Choroid plexus epithelial cell (primary cell): ENCODE data around the gene MFSD6.
"Not testable (repeated sequence)": the region's sequence is repeated elsewhere in the genome, so short reads cannot be mapped to it uniquely, and the experiment has no call there.

Experiments used
- DNase-seq: peaks from one replicate; pipeline ENCODE4 v3.0.0-alpha.2; 2010; ENCODE audit warnings: low read depth
- H3K4me3 ChIP-seq: 2 replicates; pipeline ENCODE4 v1.5.1; 2011; ENCODE audit warnings: low read depth, mild to moderate bottlenecking, control low read depth, low read length, moderate library complexity
- TF ChIP-seq, protein P1 (sequence below): conservative IDR thresholded peaks from 2 replicates; pipeline ENCODE4 v1.5.1; 2011; ENCODE audit warnings: low read depth, mild to moderate bottlenecking, control low read depth, inconsistent platforms, low read length, moderate library complexity

Gene MFSD6

DNA sequence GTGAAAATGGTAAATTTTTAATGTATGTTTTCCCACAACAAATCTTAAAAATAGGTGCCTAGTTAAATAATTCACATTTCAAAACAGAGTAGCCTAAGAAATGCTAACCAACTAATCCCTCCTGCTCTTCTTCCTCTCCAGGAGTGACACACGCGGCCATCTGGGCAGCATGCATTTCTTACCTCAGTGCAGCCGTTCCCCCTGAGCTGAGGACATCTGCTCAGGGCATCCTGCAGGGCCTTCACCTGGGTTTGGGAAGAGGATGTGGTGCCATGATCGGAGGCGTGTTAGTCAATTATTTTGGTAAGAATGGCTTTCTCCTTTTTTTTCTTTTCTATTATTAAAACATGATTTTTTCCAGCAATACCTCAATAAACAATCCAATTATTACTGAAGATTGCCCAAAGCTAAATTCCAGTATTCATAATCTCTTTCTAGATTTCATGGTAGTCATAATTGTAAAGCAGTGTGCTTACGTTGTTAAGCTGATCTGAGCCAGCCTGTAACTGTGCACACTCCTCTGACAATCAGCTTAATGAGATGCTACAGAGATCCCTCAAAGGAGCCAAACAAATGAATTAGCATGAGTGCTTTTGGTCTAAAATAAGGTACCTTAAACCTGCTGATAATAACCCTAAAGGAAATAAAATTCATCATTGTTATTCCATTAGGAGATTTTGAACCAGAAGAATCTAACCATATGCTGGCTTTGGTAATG lies 80.5 kb downstream of the MFSD6 start:
- H3K4me3 ChIP-seq: no peak overlapping the region
- no peak for DNase-seq

DNA sequence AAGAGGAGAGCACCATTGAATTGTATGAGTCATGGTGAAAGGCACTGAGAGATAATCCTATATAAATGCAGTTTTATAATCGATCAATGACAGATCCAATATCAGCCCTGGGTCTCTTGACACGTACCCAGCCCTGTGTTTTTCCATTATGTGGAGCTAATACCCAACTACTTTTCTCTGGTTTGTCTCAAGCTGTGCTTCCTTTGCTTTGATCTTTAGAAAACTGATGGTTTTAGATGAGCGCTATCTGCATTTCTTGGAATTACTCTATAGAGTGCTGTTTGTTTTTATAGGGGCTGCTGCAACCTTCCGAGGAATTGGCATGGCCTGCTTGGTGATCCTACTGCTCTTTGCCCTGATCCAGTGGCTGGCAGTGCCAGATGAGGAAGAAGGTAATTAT lies 81.3 kb downstream of the MFSD6 start:
- no peak for DNase-seq
- H3K4me3 ChIP-seq: no peak overlapping the region
- TF ChIP-seq, protein P1, sequence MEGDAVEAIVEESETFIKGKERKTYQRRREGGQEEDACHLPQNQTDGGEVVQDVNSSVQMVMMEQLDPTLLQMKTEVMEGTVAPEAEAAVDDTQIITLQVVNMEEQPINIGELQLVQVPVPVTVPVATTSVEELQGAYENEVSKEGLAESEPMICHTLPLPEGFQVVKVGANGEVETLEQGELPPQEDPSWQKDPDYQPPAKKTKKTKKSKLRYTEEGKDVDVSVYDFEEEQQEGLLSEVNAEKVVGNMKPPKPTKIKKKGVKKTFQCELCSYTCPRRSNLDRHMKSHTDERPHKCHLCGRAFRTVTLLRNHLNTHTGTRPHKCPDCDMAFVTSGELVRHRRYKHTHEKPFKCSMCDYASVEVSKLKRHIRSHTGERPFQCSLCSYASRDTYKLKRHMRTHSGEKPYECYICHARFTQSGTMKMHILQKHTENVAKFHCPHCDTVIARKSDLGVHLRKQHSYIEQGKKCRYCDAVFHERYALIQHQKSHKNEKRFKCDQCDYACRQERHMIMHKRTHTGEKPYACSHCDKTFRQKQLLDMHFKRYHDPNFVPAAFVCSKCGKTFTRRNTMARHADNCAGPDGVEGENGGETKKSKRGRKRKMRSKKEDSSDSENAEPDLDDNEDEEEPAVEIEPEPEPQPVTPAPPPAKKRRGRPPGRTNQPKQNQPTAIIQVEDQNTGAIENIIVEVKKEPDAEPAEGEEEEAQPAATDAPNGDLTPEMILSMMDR: no peak

More for the DNA sequence above, 80.5 kb downstream of the MFSD6 start:
- TF ChIP-seq, protein P1: no peak

DNA sequence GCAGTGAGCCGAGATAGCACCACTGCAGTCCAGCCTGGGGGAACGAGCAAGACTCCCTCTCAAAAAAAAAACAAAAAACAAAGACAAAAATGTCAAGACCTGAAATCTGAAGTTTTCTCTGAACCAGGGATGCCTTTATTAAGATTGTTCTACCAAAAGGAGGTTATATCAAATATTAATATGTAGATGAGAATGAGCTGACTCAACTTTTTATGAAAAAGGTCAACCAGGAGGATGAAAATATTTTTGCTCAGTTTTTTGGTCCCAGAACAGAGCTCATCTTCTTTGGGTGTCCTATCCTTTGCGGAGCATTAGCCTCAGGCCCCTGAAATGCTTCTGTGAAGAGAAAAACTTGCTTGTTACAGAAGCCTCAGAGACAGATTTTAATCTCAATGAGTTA lies 82.3 kb downstream of the MFSD6 start:
- TF ChIP-seq, protein P1: no peak
- no peak for DNase-seq
- no peak overlapping the region for H3K4me3 ChIP-seq

DNA sequence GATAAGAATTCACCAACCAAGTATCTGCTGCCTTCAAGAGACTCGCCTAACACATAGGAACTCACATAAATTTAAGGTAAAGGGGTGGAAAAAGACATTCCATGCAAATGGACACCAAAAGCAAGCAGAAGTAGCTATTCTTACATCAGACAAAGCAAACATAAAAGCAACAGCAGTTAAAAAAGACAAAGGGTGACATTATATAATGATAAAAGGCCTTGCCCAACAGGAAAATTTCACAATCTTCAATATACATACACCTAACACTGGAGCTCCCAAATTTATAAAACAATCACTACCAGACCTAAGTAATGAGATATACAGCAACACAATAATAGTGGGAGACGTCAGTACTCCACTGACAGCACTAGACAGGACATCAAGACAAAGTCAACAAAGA lies 84.9 kb downstream of the MFSD6 start:
- no peak overlapping the region for H3K4me3 ChIP-seq
- DNase-seq: no peak
- TF ChIP-seq, protein P1: no peak

DNA sequence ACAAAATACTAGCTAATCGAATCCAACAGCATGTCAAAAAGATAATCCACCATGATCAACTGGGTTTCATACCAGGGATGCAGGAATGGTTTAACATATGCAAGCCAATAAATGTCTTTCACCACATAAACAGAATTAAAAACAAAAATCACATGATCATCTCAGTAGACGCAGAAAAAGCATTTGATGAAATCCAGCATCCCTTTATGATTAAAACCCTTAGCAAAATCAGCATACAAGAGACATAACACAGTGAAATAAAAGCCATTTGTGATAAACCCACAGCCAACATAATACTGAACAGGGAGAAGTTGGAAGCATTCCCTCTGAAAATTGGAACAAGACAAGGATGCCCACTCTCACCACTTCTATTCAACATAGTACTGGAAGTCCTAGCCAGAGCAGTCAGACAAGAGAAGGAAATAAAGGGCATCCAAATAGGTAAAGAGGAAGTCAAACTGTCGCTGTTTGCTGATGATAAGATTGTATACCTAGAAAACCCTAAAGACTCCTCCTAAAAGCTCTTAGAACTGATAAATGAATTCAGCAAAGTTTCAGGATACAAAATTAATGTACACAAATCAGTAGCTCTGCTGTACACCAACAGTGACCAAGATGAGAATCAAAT lies 86.6 kb downstream of the MFSD6 start:
- not testable (repeated sequence) for DNase-seq, H3K4me3 ChIP-seq

DNA sequence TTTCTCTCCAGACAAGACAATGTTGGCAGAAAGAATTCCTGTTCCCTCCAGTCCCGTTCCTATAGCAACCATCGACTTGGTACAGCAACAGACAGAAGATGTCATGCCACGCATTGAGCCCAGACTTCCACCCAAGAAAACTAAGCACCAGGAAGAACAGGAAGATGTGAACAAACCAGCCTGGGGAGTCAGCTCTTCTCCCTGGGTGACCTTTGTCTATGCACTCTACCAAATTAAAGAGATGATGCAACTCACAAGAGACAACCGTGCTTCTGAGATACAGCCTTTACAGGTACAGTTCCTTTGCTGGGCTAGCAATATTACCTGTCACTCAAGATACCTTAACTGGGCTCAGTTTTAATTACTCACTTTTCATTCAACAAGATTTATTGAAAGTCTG lies 89.3 kb downstream of the MFSD6 start:
- TF ChIP-seq, protein P1: no peak
- DNase-seq: no peak
- no peak overlapping the region for H3K4me3 ChIP-seq

DNA sequence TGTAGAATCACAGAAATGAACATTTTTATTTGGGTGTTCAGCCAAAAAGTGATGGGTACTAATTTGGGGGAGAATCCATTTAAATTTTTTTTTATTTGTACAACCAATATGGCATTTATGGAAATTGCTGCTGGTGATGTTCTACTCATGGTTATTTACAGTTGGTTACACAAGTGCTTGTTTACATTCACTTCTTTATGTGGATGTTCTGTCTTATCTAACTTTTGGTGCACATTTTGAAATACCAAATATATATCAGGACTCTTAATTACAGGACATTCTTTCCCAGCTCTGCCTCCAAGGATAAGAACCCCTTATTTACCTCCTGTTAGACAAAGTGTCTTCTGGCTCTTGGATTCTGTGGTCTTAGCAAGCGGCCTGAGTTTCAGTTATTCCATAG lies 91.1 kb downstream of the MFSD6 start:
- no peak overlapping the region for H3K4me3 ChIP-seq
- TF ChIP-seq, protein P1: no peak
- no peak for DNase-seq
